ENCODE data around the gene SLC7A6OS. TPM values are rescaled to one million over a fixed set of nuclear protein-coding genes. Genes with fewer than 3 reads are reported as not detected.

The SLC7A6OS gene
- total RNA-seq, 1 experiment from 2014 or later: 25.3 TPM

DNA sequence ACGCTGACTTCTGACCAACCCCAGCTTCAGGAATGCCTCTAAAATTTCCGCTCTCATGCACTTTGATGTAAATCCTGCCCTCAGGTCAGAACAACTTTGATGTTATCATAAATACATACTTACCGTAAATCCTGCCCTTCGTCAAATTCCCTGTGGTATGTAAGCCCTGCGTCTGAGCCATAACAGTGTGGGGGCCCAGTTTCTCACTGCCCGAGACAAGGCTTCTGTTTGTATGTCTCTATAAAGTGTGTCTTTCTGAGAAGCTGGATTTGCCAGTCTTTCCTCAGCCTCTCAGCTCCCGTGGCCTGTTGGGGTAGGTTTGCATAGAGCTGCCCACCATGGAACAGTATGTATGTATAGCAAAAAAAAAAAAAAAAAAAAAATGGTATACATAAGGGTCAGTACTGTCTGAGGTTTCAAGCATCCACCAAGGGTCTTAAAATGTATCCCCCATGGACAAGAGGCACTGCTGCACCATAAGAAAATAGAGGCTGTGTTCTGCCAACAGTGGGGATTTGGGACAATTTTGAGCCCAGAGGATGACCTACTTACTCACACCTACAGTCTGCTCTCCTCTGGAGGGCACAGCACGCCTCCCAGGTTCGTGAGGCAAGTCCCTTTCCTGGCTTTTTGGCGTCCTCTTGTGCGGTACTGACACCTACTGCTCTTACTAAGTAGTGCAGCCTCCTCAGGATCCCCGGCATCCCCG, 17.6 kb upstream of the SLC7A6OS start:
- Histone ChIP-seq H3K27me3 (replicated peaks; ENCODE audit: insufficient read depth, low read depth, low read length, poor library complexity) (no peaks in the 10 kb centered on the region), H3K27ac (ENCODE audit: low read depth, low read length, poor library complexity, severe bottlenecking) (no peak overlapping the region), H3K9me3 (ENCODE audit: low read depth, low read length, poor library complexity, severe bottlenecking) (no peaks in the 10 kb centered on the region), H3K4me3 (ENCODE audit: low read depth, low read length, poor library complexity, severe bottlenecking) (no peak overlapping the region), H3K36me3 (ENCODE audit: insufficient read depth, low read length, poor library complexity, severe bottlenecking) (peaks cover 17% of the 10 kb centered on the region), H3K4me1 (ENCODE audit: insufficient read depth, low read length, poor library complexity, severe bottlenecking) (peaks cover 17% of the 10 kb centered on the region)
- CTCF ChIA-PET: interaction anchor here (1.1 kb wide), 1 partner anchor 67 kb away, joined by 3 read pairs; no protein-coding TSS in a partner anchor
- POLR2A ChIA-PET (ENCODE audit: low non-redundant PET): interaction anchor here (0.5 kb wide), 1 partner anchor 178 kb away, joined by 13 read pairs; no protein-coding TSS in a partner anchor
- BruUV-seq (replicated peaks): no TSS peak
- TF ChIP-seq EZH2 (IDR thresholded peaks at IDR 0.05; ENCODE audit: borderline replicate concordance, low read depth, low read length, poor library complexity, severe bottlenecking): no peak
- TF ChIP-seq, protein P1, sequence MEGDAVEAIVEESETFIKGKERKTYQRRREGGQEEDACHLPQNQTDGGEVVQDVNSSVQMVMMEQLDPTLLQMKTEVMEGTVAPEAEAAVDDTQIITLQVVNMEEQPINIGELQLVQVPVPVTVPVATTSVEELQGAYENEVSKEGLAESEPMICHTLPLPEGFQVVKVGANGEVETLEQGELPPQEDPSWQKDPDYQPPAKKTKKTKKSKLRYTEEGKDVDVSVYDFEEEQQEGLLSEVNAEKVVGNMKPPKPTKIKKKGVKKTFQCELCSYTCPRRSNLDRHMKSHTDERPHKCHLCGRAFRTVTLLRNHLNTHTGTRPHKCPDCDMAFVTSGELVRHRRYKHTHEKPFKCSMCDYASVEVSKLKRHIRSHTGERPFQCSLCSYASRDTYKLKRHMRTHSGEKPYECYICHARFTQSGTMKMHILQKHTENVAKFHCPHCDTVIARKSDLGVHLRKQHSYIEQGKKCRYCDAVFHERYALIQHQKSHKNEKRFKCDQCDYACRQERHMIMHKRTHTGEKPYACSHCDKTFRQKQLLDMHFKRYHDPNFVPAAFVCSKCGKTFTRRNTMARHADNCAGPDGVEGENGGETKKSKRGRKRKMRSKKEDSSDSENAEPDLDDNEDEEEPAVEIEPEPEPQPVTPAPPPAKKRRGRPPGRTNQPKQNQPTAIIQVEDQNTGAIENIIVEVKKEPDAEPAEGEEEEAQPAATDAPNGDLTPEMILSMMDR (conservative IDR thresholded peaks at IDR 0.05; ENCODE audit: low read depth, low read length): peak; percentile 90
- intact Hi-C loops (cut with micrococcal nuclease; ENCODE audit: unreplicated experiment): loop anchor here (2.0 to 10.0 kb wide), 3 partner anchors 64 to 234 kb away; partner anchors contain the start of gene SLC7A6
- peak; percentile 94 for DNase-seq (ENCODE audit: low spot score)

DNA sequence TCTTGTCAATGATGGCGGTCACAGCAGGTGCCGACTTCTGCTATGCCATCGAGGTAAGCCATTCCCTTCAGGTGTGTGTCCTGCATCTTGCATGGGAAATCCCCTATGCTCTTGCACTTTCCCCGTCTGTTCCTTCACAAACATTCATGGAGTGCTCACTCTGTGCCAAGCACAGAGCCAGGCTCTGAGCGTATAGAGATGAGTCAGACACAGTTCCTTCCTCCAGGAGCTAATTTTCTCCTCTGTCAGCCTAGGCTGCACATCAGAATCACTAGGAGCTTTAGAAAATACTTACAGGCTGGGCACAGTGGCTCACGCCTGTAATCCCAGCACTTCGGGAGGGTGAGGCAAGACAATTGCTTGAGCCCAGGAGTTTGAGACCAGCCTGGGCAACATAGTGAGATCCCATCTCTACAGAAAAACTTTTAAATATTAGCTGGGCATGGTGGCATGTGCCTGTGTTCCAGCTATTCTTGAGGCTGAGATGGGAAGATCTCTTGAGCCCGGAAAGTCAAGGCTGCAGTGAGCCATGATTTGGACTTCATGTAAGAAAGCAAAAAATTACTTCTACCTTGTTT, 14.1 kb upstream of the SLC7A6OS start:
- CTCF ChIA-PET: no interaction called here
- TF ChIP-seq EZH2 (IDR thresholded peaks at IDR 0.05; ENCODE audit: borderline replicate concordance, low read depth, low read length, poor library complexity, severe bottlenecking): no peak
- TF ChIP-seq, protein P1 (conservative IDR thresholded peaks at IDR 0.05; ENCODE audit: low read depth, low read length): no peak
- intact Hi-C loops (cut with micrococcal nuclease; ENCODE audit: unreplicated experiment): loop anchor here (10.0 kb wide), 1 partner anchor 230 kb away; no protein-coding TSS in a partner anchor
- Histone ChIP-seq H3K4me1 (ENCODE audit: insufficient read depth, low read length, poor library complexity, severe bottlenecking) (no peaks in the 10 kb centered on the region), H3K36me3 (ENCODE audit: insufficient read depth, low read length, poor library complexity, severe bottlenecking) (peaks cover 21% of the 10 kb centered on the region), H3K4me3 (ENCODE audit: low read depth, low read length, poor library complexity, severe bottlenecking) (no peak overlapping the region), H3K9me3 (ENCODE audit: low read depth, low read length, poor library complexity, severe bottlenecking) (no peaks in the 10 kb centered on the region), H3K27me3 (replicated peaks; ENCODE audit: insufficient read depth, low read depth, low read length, poor library complexity) (no peaks in the 10 kb centered on the region), H3K27ac (ENCODE audit: low read depth, low read length, poor library complexity, severe bottlenecking) (no peak overlapping the region)
- no peak for DNase-seq (ENCODE audit: low spot score)
- BruUV-seq (replicated peaks): no TSS peak
- POLR2A ChIA-PET (ENCODE audit: low non-redundant PET): no interaction called here

DNA sequence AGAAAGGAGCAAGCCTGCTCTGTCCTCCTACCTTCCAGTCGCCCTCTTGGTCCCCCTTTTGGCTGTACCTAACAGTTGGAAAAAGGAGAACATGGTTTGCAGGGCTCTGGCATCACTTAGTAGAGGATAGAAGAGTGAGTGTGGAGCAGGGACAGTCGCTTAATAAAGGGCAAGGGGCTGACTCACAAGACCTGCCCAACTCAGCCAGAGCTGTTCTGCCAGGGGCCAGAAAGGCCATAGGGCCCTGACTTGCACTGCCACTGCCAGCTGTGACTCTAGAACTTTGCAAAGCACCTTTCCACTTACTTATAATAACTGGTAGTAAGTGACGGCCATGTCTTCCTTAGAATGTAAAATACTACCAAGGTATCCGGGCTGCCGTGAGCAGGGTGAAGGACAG, 13.6 kb upstream of the SLC7A6OS start:
- no peaks in the 10 kb centered on the region for H3K27me3 ChIP-seq (replicated peaks; ENCODE audit: insufficient read depth, low read depth, low read length, poor library complexity)
- no peak for DNase-seq (ENCODE audit: low spot score)
- BruUV-seq (replicated peaks): no TSS peak
- H3K36me3 ChIP-seq (ENCODE audit: insufficient read depth, low read length, poor library complexity, severe bottlenecking): peaks cover 18% of the 10 kb centered on the region
- intact Hi-C loops (cut with micrococcal nuclease; ENCODE audit: unreplicated experiment): loop anchor here (10.0 kb wide), 1 partner anchor 230 kb away; no protein-coding TSS in a partner anchor
- TF ChIP-seq EZH2 (IDR thresholded peaks at IDR 0.05; ENCODE audit: borderline replicate concordance, low read depth, low read length, poor library complexity, severe bottlenecking): no peak
- TF ChIP-seq, protein P1 (conservative IDR thresholded peaks at IDR 0.05; ENCODE audit: low read depth, low read length): no peak
- H3K4me3 ChIP-seq (ENCODE audit: low read depth, low read length, poor library complexity, severe bottlenecking): no peak overlapping the region
- no peaks in the 10 kb centered on the region for H3K9me3 ChIP-seq (ENCODE audit: low read depth, low read length, poor library complexity, severe bottlenecking)
- POLR2A ChIA-PET (ENCODE audit: low non-redundant PET): no interaction called here
- no peak overlapping the region for H3K27ac ChIP-seq (ENCODE audit: low read depth, low read length, poor library complexity, severe bottlenecking)
- CTCF ChIA-PET: no interaction called here
- H3K4me1 ChIP-seq (ENCODE audit: insufficient read depth, low read length, poor library complexity, severe bottlenecking): no peaks in the 10 kb centered on the region
